ENCODE data around the gene LRTM1.

DNA sequence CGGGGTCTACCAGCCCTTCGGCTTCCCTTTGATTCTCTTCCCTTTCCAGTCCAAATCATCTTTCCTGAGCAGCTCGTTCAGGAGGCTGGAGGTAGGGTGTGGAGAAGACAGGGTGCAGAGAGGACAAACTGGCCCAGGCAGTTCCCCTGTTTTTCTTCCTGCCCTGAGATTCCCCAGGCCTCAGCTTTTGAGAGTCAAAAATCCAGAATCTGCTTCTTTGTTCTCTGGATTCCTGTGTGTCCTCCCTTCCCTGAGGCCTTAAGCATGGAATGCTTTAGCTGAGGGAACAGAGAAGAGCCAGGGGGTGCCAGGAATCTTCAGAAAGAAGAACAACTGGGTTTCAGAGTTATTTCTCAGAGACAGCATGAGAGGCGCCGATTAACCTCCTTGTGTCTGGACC lies 26.7 kb upstream of the LRTM1 start:
- no peak for TF ChIP-seq EZH2phosphoT487 (IDR thresholded peaks at IDR 0.05; ENCODE audit: insufficient read depth, low read depth)
- TF ChIP-seq EZH2 (IDR thresholded peaks at IDR 0.05; ENCODE audit: insufficient read depth, poor library complexity, severe bottlenecking): no peak
